ENCODE data around the gene WDR45.

WDR45 gene

GRCh38 chrX:49063715-49064114 lies 16.0 kb downstream of the WDR45 start:
- no peak for ATAC-seq
- no peak for TF ChIP-seq RARB (CRISPR knock-in tag; IDR thresholded peaks at IDR 0.05)
- TF ChIP-seq ZC3H10 (CRISPR knock-in tag; IDR thresholded peaks at IDR 0.05): no peak
- TF ChIP-seq PPARA (CRISPR knock-in tag; IDR thresholded peaks at IDR 0.05; ENCODE audit: borderline replicate concordance): no peak
- TF ChIP-seq ISL1 (CRISPR knock-in tag; IDR thresholded peaks at IDR 0.05): no peak
- TF ChIP-seq CSRNP3 (CRISPR knock-in tag; IDR thresholded peaks at IDR 0.05): no peak
- no peak for TF ChIP-seq ZNF8 (CRISPR knock-in tag; IDR thresholded peaks at IDR 0.05)
- no peak for TF ChIP-seq CREB5 (CRISPR knock-in tag; IDR thresholded peaks at IDR 0.05; ENCODE audit: low read depth)
- TF ChIP-seq POU6F1 (CRISPR knock-in tag; IDR thresholded peaks at IDR 0.05; ENCODE audit: borderline replicate concordance, low read depth): no peak
- TF ChIP-seq ZNF565 (CRISPR knock-in tag; conservative IDR thresholded peaks at IDR 0.05; ENCODE audit: low read depth): no peak
- no peak for TF ChIP-seq OSR1 (CRISPR knock-in tag; IDR thresholded peaks at IDR 0.05)
- TF ChIP-seq SNAI2 (CRISPR knock-in tag; IDR thresholded peaks at IDR 0.05): no peak

GRCh38 chrX:49061916-49062315 lies 17.8 kb downstream of the WDR45 start:
- no peak for ATAC-seq
- TF ChIP-seq RARB (CRISPR knock-in tag; IDR thresholded peaks at IDR 0.05): no peak
- no peak for TF ChIP-seq TCF4 (CRISPR knock-in tag; IDR thresholded peaks at IDR 0.05; ENCODE audit: borderline replicate concordance)
- TF ChIP-seq PPARA (CRISPR knock-in tag; IDR thresholded peaks at IDR 0.05; ENCODE audit: borderline replicate concordance): no peak
- TF ChIP-seq TOX (CRISPR knock-in tag; IDR thresholded peaks at IDR 0.05; ENCODE audit: borderline replicate concordance): no peak
- no peak for TF ChIP-seq ZNF70 (CRISPR knock-in tag; IDR thresholded peaks at IDR 0.05)
- TF ChIP-seq SNAI2 (CRISPR knock-in tag; IDR thresholded peaks at IDR 0.05): no peak
- no peak for TF ChIP-seq CREB5 (CRISPR knock-in tag; IDR thresholded peaks at IDR 0.05; ENCODE audit: low read depth)
- no peak for TF ChIP-seq ZNF565 (CRISPR knock-in tag; conservative IDR thresholded peaks at IDR 0.05; ENCODE audit: low read depth)
- no peak for TF ChIP-seq CSRNP3 (CRISPR knock-in tag; IDR thresholded peaks at IDR 0.05)

GRCh38 chrX:49061490-49061889 lies 18.2 kb downstream of the WDR45 start:
- no peak for ATAC-seq
- TF ChIP-seq ZFP3 (CRISPR knock-in tag; IDR thresholded peaks at IDR 0.05) (no peak), PPARA (CRISPR knock-in tag; IDR thresholded peaks at IDR 0.05; ENCODE audit: borderline replicate concordance) (no peak), TCF4 (CRISPR knock-in tag; IDR thresholded peaks at IDR 0.05; ENCODE audit: borderline replicate concordance) (no peak), ZNF565 (CRISPR knock-in tag; conservative IDR thresholded peaks at IDR 0.05; ENCODE audit: low read depth) (no peak), TSHZ2 (CRISPR knock-in tag; IDR thresholded peaks at IDR 0.05) (no peak), GLIS3 (CRISPR knock-in tag; IDR thresholded peaks at IDR 0.05) (no peak), ZNF70 (CRISPR knock-in tag; IDR thresholded peaks at IDR 0.05) (no peak), SNAI2 (CRISPR knock-in tag; IDR thresholded peaks at IDR 0.05) (no peak), TOX (CRISPR knock-in tag; IDR thresholded peaks at IDR 0.05; ENCODE audit: borderline replicate concordance) (no peak), PATZ1 (CRISPR knock-in tag; IDR thresholded peaks at IDR 0.05; ENCODE audit: borderline replicate concordance) (no peak), ESRRG (CRISPR knock-in tag; IDR thresholded peaks at IDR 0.05) (no peak), RARB (CRISPR knock-in tag; IDR thresholded peaks at IDR 0.05) (no peak), CSDC2 (CRISPR knock-in tag; IDR thresholded peaks at IDR 0.05) (no peak), OSR1 (CRISPR knock-in tag; IDR thresholded peaks at IDR 0.05) (no peak), POU6F1 (CRISPR knock-in tag; IDR thresholded peaks at IDR 0.05; ENCODE audit: borderline replicate concordance, low read depth) (no peak), BACH2 (CRISPR knock-in tag; IDR thresholded peaks at IDR 0.05; ENCODE audit: borderline replicate concordance) (no peak), CSRNP3 (CRISPR knock-in tag; IDR thresholded peaks at IDR 0.05) (no peak)

Measured in SK-N-SH treated with all-trans-retinoic acid at 6 μM for 48 hours (cell line).